NCI-H226 (cell line): ENCODE measurements around the gene ASTL.

Experiments used
- DNase-seq: peaks from one replicate; pipeline ENCODE4 v3.0.0-alpha.2; 2015

ASTL gene

GRCh38 chr2:96158554-96158940 is 20.2 kb upstream of the ASTL start:
- no peak for DNase-seq

GRCh38 chr2:96157649-96158553 is 19.6 kb upstream of the ASTL start:
- DNase-seq: no peak

- DNase-seq: no peak
Observed at GRCh38 chr2:96156926-96157648, 18.8 kb upstream of the ASTL start.

- DNase-seq: no peak
Observed at GRCh38 chr2:96156011-96156820, 17.9 kb upstream of the ASTL start.

GRCh38 chr2:96154506-96155380 is 16.4 kb upstream of the ASTL start:
- DNase-seq: no peak

- DNase-seq: no peak
Observed at GRCh38 chr2:96153991-96154431, 15.7 kb upstream of the ASTL start.

GRCh38 chr2:96153291-96153713 is 15.0 kb upstream of the ASTL start:
- no peak for DNase-seq

GRCh38 chr2:96152304-96153161 is 14.2 kb upstream of the ASTL start:
- DNase-seq: no peak

- DNase-seq: no peak
Observed at GRCh38 chr2:96151595-96152303, 13.4 kb upstream of the ASTL start.

- no peak for DNase-seq
Observed at GRCh38 chr2:96150791-96151594, 12.7 kb upstream of the ASTL start.

- DNase-seq: no peak
Observed at GRCh38 chr2:96150007-96150640, 11.8 kb upstream of the ASTL start.

GRCh38 chr2:96148410-96149217 is 10.3 kb upstream of the ASTL start:
- DNase-seq: peak; percentile 85

GRCh38 chr2:96147593-96148201 is 9.4 kb upstream of the ASTL start:
- DNase-seq: no peak

- DNase-seq: no peak
Observed at GRCh38 chr2:96146881-96147592, 8.7 kb upstream of the ASTL start.

GRCh38 chr2:96146153-96146880 is 8.0 kb upstream of the ASTL start:
- DNase-seq: peak; percentile 62

- no peak for DNase-seq
Observed at GRCh38 chr2:96145848-96146152, 7.5 kb upstream of the ASTL start.
